ENCODE results near the gene TRIM5. TPM values are rescaled to one million over a fixed set of nuclear protein-coding genes. Genes with fewer than 3 reads are reported as not detected.
"Not testable (repeated sequence)": the region's sequence is repeated elsewhere in the genome, so short reads cannot be mapped to it uniquely, and the experiment has no call there.

TRIM5 gene
- total and polyA plus RNA-seq, 5 donors from 2014 or later = 6.0 to 15.2 (median 7.6) TPM

- H3K27me3 ChIP-seq (ENCODE audit: control insufficient read depth, insufficient read depth, low read length) = no peaks in the 10 kb centered on the region
- Mint-ChIP-seq H3K9me3 (no peaks in the 10 kb centered on the region), H3K4me3 (peak overlapping the region in 3 of 4 donors; percentile 22 to 94 (median 25)), H3K27ac (peak overlapping the region; percentile 59 to 84 (median 78)), H3K27me3 (no peaks in the 10 kb centered on the region), H3K4me1 (peaks cover 39 to 75% (median 64%) of the 10 kb centered on the region in 4 donors), H3K36me3 (peaks cover 55% of the 10 kb centered on the region)
- no peaks in the 10 kb centered on the region for H3K9me3 ChIP-seq (ENCODE audit: control insufficient read depth in 2 of 2, low read length in 2 of 2)
- no peak for DNase-seq
- H3K4me1 ChIP-seq (ENCODE audit: control insufficient read depth, insufficient read depth, low read length, poor library complexity, severe bottlenecking) = peaks cover 46% of the 10 kb centered on the region
- peak overlapping the region; percentile 44 for H3K27ac ChIP-seq (ENCODE audit: insufficient read depth, low read length, poor library complexity, severe bottlenecking)
- peaks cover 66% of the 10 kb centered on the region for H3K36me3 ChIP-seq (ENCODE audit: control insufficient read depth, insufficient read depth, low read length)
- ATAC-seq (ENCODE audit: low read depth in 2 of 2) = no peak
- peak overlapping the region; percentile 69 for H3K4me3 ChIP-seq (ENCODE audit: low read depth, low read length)
Observed at GRCh38 chr11:5695580-5695979, 10.7 kb upstream of the TRIM5 start.

- ATAC-seq (ENCODE audit: low read depth in 2 of 2) = no peak
- peaks cover 45% of the 10 kb centered on the region for H3K4me1 ChIP-seq (ENCODE audit: control insufficient read depth, insufficient read depth, low read length, poor library complexity, severe bottlenecking)
- H3K9me3 Mint-ChIP-seq = no peaks in the 10 kb centered on the region
Observed at GRCh38 chr11:5694642-5695041, 9.8 kb upstream of the TRIM5 start.

GRCh38 chr11:5691964-5692361, 7.1 kb upstream of the TRIM5 start:
- ATAC-seq (ENCODE audit: low read depth in 2 of 2) (peak in 1 of 2 donors; percentile 11), DNase-seq (peak in 2 of 3 donors; percentile 44 to 62)
- peak overlapping the region; percentile 87 for H3K27ac ChIP-seq (ENCODE audit: insufficient read depth, low read length, poor library complexity, severe bottlenecking)
- H3K36me3 Mint-ChIP-seq = peaks cover 29% of the 10 kb centered on the region
- no peaks in the 10 kb centered on the region for H3K27me3 ChIP-seq (ENCODE audit: control insufficient read depth, insufficient read depth, low read length)
- H3K4me1 ChIP-seq (ENCODE audit: control insufficient read depth, insufficient read depth, low read length, poor library complexity, severe bottlenecking) = peaks cover 63% of the 10 kb centered on the region
- peak overlapping the region; percentile 94 to 100 (median 95) for H3K27ac Mint-ChIP-seq
- H3K9me3 Mint-ChIP-seq = no peaks in the 10 kb centered on the region
- peaks cover 34% of the 10 kb centered on the region for H3K36me3 ChIP-seq (ENCODE audit: control insufficient read depth, insufficient read depth, low read length)
- H3K4me1 Mint-ChIP-seq = peaks cover 26 to 67% (median 58%) of the 10 kb centered on the region in 4 donors
- peak overlapping the region; percentile 96 for H3K4me3 ChIP-seq (ENCODE audit: low read depth, low read length)
- no peaks in the 10 kb centered on the region for H3K9me3 ChIP-seq (ENCODE audit: control insufficient read depth in 2 of 2, low read length in 2 of 2)
- no peaks in the 10 kb centered on the region for H3K27me3 Mint-ChIP-seq
- peak overlapping the region; percentile 93 to 98 (median 96) for H3K4me3 Mint-ChIP-seq

More at GRCh38 chr11:5694642-5695041, 9.8 kb upstream of the TRIM5 start:
- Mint-ChIP-seq H3K36me3 (peaks cover 47% of the 10 kb centered on the region), H3K27ac (peak overlapping the region; percentile 34 to 59 (median 47)), H3K27me3 (no peaks in the 10 kb centered on the region), H3K4me3 (peak overlapping the region; percentile 70 to 94 (median 82)), H3K4me1 (peaks cover 35 to 66% (median 58%) of the 10 kb centered on the region in 4 donors)
- peaks cover 56% of the 10 kb centered on the region for H3K36me3 ChIP-seq (ENCODE audit: control insufficient read depth, insufficient read depth, low read length)
- peak overlapping the region; percentile 37 for H3K27ac ChIP-seq (ENCODE audit: insufficient read depth, low read length, poor library complexity, severe bottlenecking)
- no peaks in the 10 kb centered on the region for H3K9me3 ChIP-seq (ENCODE audit: control insufficient read depth in 2 of 2, low read length in 2 of 2)
- H3K4me3 ChIP-seq (ENCODE audit: low read depth, low read length) = peak overlapping the region; percentile 69
- no peak for DNase-seq
- no peaks in the 10 kb centered on the region for H3K27me3 ChIP-seq (ENCODE audit: control insufficient read depth, insufficient read depth, low read length)

GRCh38 chr11:5691238-5691963, 6.5 kb upstream of the TRIM5 start:
- H3K27ac ChIP-seq (ENCODE audit: insufficient read depth, low read length, poor library complexity, severe bottlenecking) = peak overlapping the region; percentile 87
- H3K27me3 Mint-ChIP-seq; H3K9me3 Mint-ChIP-seq; H3K9me3 ChIP-seq (ENCODE audit: control insufficient read depth in 2 of 2, low read length in 2 of 2); H3K27me3 ChIP-seq (ENCODE audit: control insufficient read depth, insufficient read depth, low read length); ATAC-seq (ENCODE audit: low read depth in 2 of 2): not testable (repeated sequence)
- H3K36me3 Mint-ChIP-seq = peaks cover 23% of the 10 kb centered on the region
- H3K4me1 ChIP-seq (ENCODE audit: control insufficient read depth, insufficient read depth, low read length, poor library complexity, severe bottlenecking) = peaks cover 63% of the 10 kb centered on the region
- H3K4me1 Mint-ChIP-seq = peaks cover 25 to 62% (median 54%) of the 10 kb centered on the region in 4 donors
- peak overlapping the region; percentile 96 for H3K4me3 ChIP-seq (ENCODE audit: low read depth, low read length)
- H3K27ac Mint-ChIP-seq = peak overlapping the region; percentile 94 to 100 (median 95)
- peak in 1 of 3 donors; percentile 27 for DNase-seq
- peak overlapping the region; percentile 93 to 98 (median 96) for H3K4me3 Mint-ChIP-seq
- H3K36me3 ChIP-seq (ENCODE audit: control insufficient read depth, insufficient read depth, low read length) = peaks cover 28% of the 10 kb centered on the region

GRCh38 chr11:5690736-5691135, 5.9 kb upstream of the TRIM5 start:
- DNase-seq (peak in 1 of 3 donors; percentile 28), ATAC-seq (ENCODE audit: low read depth in 2 of 2) (no peak)
- H3K4me1 ChIP-seq (ENCODE audit: control insufficient read depth, insufficient read depth, low read length, poor library complexity, severe bottlenecking) = peaks cover 57% of the 10 kb centered on the region
- H3K27me3 ChIP-seq (ENCODE audit: control insufficient read depth, insufficient read depth, low read length) = no peaks in the 10 kb centered on the region
- peak overlapping the region; percentile 87 for H3K27ac ChIP-seq (ENCODE audit: insufficient read depth, low read length, poor library complexity, severe bottlenecking)
- peaks cover 21% of the 10 kb centered on the region for H3K36me3 ChIP-seq (ENCODE audit: control insufficient read depth, insufficient read depth, low read length)
- Mint-ChIP-seq H3K36me3 (peaks cover 17% of the 10 kb centered on the region), H3K27me3 (no peaks in the 10 kb centered on the region), H3K4me1 (peaks cover 28 to 59% (median 48%) of the 10 kb centered on the region in 4 donors), H3K9me3 (no peaks in the 10 kb centered on the region), H3K27ac (peak overlapping the region; percentile 94 to 100 (median 95)), H3K4me3 (peak overlapping the region; percentile 93 to 98 (median 96))
- no peaks in the 10 kb centered on the region for H3K9me3 ChIP-seq (ENCODE audit: control insufficient read depth in 2 of 2, low read length in 2 of 2)
- peak overlapping the region; percentile 96 for H3K4me3 ChIP-seq (ENCODE audit: low read depth, low read length)

- no peaks in the 10 kb centered on the region for H3K9me3 ChIP-seq (ENCODE audit: control insufficient read depth in 2 of 2, low read length in 2 of 2)
- ATAC-seq (ENCODE audit: low read depth in 2 of 2) = no peak
- H3K27me3 Mint-ChIP-seq = no peaks in the 10 kb centered on the region
- peaks cover 17% of the 10 kb centered on the region for H3K36me3 Mint-ChIP-seq
- H3K4me3 Mint-ChIP-seq = peak overlapping the region; percentile 93 to 98 (median 96)
- H3K4me1 Mint-ChIP-seq = peaks cover 28 to 56% (median 46%) of the 10 kb centered on the region in 4 donors
- H3K27me3 ChIP-seq (ENCODE audit: control insufficient read depth, insufficient read depth, low read length) = no peaks in the 10 kb centered on the region
- peak in 1 of 3 donors; percentile 27 for DNase-seq
- H3K27ac Mint-ChIP-seq = peak overlapping the region; percentile 94 to 100 (median 95)
- H3K9me3 Mint-ChIP-seq = no peaks in the 10 kb centered on the region
- H3K4me3 ChIP-seq (ENCODE audit: low read depth, low read length) = peak overlapping the region; percentile 96
- H3K4me1 ChIP-seq (ENCODE audit: control insufficient read depth, insufficient read depth, low read length, poor library complexity, severe bottlenecking) = peaks cover 54% of the 10 kb centered on the region
- H3K36me3 ChIP-seq (ENCODE audit: control insufficient read depth, insufficient read depth, low read length) = peaks cover 17% of the 10 kb centered on the region
- H3K27ac ChIP-seq (ENCODE audit: insufficient read depth, low read length, poor library complexity, severe bottlenecking) = peak overlapping the region; percentile 87
Observed at GRCh38 chr11:5690216-5690615, 5.3 kb upstream of the TRIM5 start.

- H3K4me3 Mint-ChIP-seq = peak within 1 kb of the TSS; percentile 93 to 98 (median 96)
- DNase-seq (peak; percentile 29 to 93 (median 73)), ATAC-seq (ENCODE audit: low read depth in 2 of 2) (peak; percentile 78 to 81)
- H3K36me3 Mint-ChIP-seq = peaks cover 14% of the 10 kb centered on the region
- Histone ChIP-seq H3K27ac (ENCODE audit: insufficient read depth, low read length, poor library complexity, severe bottlenecking) (peak within 1 kb of the TSS; percentile 87), H3K27me3 (ENCODE audit: control insufficient read depth, insufficient read depth, low read length) (no peaks in the 10 kb centered on the region), H3K36me3 (ENCODE audit: control insufficient read depth, insufficient read depth, low read length) (peaks cover 11% of the 10 kb centered on the region), H3K9me3 (ENCODE audit: control insufficient read depth in 2 of 2, low read length in 2 of 2) (no peaks in the 10 kb centered on the region), H3K4me3 (ENCODE audit: low read depth, low read length) (peak within 1 kb of the TSS; percentile 96), H3K4me1 (ENCODE audit: control insufficient read depth, insufficient read depth, low read length, poor library complexity, severe bottlenecking) (peaks cover 54% of the 10 kb centered on the region)
- peaks cover 3% of the 10 kb centered on the region for H3K27me3 Mint-ChIP-seq
- no peaks in the 10 kb centered on the region for H3K9me3 Mint-ChIP-seq
- peak within 1 kb of the TSS; percentile 94 to 100 (median 95) for H3K27ac Mint-ChIP-seq
- H3K4me1 Mint-ChIP-seq = peaks cover 25 to 56% (median 45%) of the 10 kb centered on the region in 4 donors
Observed at GRCh38 chr11:5689551-5689983, 4.7 kb upstream of the TRIM5 start, which contains the start of gene TRIM22. TSS of gene TRIM22 (plus strand) at chr11:5689790. CDS start at chr11:5696233, 6,443 bp downstream.

Measured in CD4-positive, CD25-positive, alpha-beta regulatory T cell (primary cell).